Mesenteric fat pad (tissue), 1 donor: ENCODE data around the gene APH1A. TPM values are rescaled to one million over a fixed set of nuclear protein-coding genes. Genes with fewer than 3 reads are reported as not detected.
"Not testable (repeated sequence)": the region's sequence is repeated elsewhere in the genome, so short reads cannot be mapped to it uniquely, and the experiment has no call there.

ENCODE experiments used
- DNase-seq: peaks from one replicate; pipeline ENCODE4 v3.0.0-alpha.2; 2020; ENCODE audit warnings: low spot score
- total RNA-seq: library from RNA; stranded (reverse); fragmentation: NEBNext Ultra II Directional; extraction: Animal tissue kit (Norgen Biotek cat#: 25700); gene quantifications from one replicate; pipeline ENCODE4 v1.2.1, GENCODE V29; 2021
- donor health status: DM: yes; HTN: yes; CAD: no.

Gene APH1A
- total RNA-seq, 1 donor from 2014 or later: 89.2 TPM

GRCh38 chr1:150234566-150235293 is 34.1 kb downstream of the APH1A start:
- peak; percentile 94 for DNase-seq

DNA sequence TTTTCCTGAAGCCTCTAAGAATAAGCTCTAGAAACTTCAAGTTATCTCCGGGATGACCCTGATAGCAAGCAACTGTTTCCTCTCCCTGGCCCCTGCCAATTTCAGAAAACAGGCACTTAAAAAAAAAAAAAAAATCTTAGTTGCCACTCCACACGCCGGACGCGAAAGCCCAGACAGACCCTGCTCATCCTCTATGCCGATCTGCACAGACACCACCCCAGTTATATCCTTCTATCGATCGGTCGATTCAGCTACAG is 34.6 kb downstream of the APH1A start:
- no peak for DNase-seq

DNA sequence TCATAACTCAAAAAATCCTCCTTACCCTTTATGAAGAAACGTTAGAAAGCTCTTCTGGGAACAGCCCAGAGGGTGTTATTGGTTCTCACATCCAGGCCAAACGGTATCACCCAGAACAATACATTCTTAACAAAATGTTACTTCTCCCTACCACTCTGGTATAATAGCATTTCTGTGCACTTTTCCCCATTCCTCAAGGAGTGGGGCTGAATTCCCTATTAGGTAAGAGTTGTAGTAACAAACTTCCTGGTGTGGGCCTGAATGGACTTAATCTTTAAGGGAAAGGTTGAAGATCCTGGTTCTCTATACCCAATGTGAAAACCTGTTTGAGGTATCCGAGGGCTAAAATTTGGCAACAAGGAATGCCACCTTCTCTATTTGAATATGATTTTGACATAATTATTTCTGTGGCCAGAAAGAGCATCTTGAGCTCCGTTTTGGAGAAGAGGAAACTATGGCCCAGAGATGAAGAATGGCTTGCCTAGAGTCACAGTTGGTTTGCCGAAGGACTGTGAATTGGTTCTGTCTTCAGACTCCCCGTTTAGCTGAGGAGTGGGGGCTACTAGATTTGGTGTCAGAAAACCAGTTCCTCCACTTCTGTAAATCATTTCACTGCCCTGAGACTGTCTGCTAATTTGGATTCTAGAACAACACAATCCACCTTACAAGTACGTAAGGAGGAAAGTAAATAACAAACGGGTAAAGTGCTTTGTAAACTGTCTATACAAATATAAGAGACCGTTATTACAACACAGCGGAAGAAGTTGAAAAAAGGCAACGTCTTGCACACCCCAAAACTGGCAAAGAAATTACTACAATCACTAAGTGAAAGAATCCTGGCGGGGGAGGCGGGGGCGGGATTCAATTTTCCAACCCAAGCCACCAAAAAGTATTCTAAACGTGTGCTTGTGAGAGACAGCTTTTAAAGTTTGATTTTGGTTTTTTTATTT is 35.2 kb downstream of the APH1A start:
- no peak for DNase-seq

DNA sequence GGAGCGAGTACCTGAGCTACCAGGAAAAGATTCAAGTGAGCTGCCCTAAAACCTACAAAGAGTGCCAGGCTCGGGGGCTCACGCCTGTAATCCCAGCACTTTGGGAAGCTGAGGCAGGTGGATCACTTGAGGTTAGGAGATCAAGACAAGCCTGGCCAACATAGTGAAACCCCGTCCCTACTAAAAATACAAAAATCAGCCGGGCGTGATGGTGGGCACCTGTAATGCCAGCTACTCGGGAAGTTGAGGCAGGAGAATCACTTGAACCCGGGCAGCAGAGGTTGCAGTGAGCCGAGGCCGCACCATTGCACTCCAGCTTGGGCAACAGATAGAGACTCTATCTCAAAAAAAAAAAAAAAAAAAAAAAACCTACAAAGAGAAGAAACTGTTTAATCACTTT is 35.9 kb downstream of the APH1A start:
- not testable (repeated sequence) for DNase-seq

- DNase-seq: not testable (repeated sequence)
Observed at GRCh38 chr1:150228246-150228645, 40.6 kb downstream of the APH1A start.

DNA sequence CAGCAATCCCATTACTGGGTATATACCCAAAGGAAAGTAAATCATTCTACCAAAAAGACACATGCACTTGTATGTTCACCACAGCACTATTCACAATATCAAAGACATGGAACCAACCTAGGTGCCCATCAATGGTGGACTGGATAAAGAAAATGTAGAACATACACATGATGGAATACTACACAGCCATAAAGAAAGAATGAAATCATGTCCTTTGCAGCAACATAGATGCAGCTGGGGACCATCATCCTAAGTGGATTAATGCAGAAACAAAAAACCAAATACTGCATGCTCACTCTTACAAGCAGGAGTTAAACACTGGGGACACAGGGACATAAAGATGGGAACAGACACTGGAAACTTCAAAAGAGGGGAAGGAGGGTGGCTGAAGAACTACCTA is 41.6 kb downstream of the APH1A start:
- no peak for DNase-seq

DNA sequence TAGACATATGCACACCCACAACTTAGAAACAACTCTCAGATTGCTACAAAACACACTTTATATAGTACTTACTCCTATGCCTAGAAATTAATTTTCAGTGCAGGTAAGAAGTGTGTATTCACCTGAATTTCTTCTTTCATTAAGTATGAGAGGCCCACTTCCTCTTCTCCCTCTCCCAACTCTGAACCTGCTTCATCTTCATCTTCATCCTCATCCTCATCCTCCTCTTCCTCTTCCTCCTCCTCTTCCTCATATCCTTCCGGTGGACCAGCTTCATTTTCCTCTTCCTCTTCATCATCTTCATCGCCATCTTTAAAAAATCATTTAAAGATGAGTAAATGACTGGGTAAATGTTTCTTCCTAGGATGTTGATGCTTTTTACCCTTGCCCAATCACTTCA is 42.3 kb downstream of the APH1A start:
- DNase-seq: no peak

- DNase-seq: no peak
Observed at GRCh38 chr1:150225546-150225945, 43.3 kb downstream of the APH1A start.

DNA sequence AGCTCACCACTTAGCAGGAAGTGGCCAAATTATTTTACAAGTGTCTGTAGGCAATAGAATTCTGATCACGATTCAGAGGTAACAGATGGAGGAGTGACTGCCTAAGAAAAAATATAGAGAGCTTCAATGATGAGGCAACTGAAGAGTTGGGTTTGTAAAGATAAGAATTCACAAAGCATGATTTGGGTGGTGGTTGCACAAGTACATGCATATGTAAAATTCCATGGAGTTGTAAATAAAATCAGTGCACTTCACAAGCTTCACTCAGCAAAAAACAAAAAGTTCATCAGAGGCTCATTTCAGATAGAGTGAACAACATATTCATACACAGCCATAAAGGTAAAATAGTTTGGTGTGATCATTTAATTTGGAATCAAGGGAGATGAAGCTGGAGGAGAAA is 43.8 kb downstream of the APH1A start:
- no peak for DNase-seq

GRCh38 chr1:150221552-150221951 is 47.3 kb downstream of the APH1A start:
- no peak for DNase-seq

- DNase-seq: not testable (repeated sequence)
Observed at GRCh38 chr1:150215855-150216254, 53.0 kb downstream of the APH1A start.

Other genes with a start within 250 kb of the APH1A start
- 35.5 TPM for gene VPS45, start 201.2 kb downstream of the APH1A start, total RNA-seq
- 33.1 TPM for gene PLEKHO1, start 119.1 kb downstream of the APH1A start, total RNA-seq
- gene ANP32E, start 32.9 kb downstream of the APH1A start, total RNA-seq: 17.9 TPM
- gene CA14, start 11.2 kb downstream of the APH1A start, total RNA-seq: not detected
- 14.4 TPM for gene C1orf54, start 3.8 kb upstream of the APH1A start, total RNA-seq
- 3.5 TPM for gene CIART, start 13.5 kb upstream of the APH1A start, total RNA-seq
- gene MRPS21, start 24.8 kb upstream of the APH1A start, total RNA-seq: 48.0 TPM
- 52.1 TPM for gene PRPF3, start 52.5 kb upstream of the APH1A start, total RNA-seq
- 21.7 TPM for gene RPRD2, start 95.1 kb upstream of the APH1A start, total RNA-seq
- gene TARS2, start 218.4 kb upstream of the APH1A start, total RNA-seq: 14.0 TPM
- 33.1 TPM for gene ECM1, start 239.1 kb upstream of the APH1A start, total RNA-seq
- not detected for gene FALEC, start 246.7 kb upstream of the APH1A start, total RNA-seq